Fibroblast of villous mesenchyme (primary cell): Measurements from ENCODE around the gene SIM1. TPM values are rescaled to one million over a fixed set of nuclear protein-coding genes. Genes with fewer than 3 reads are reported as not detected.

ENCODE experiments used
- DNase-seq: peaks from one replicate; pipeline ENCODE4 v3.0.0-alpha.2; 2010; ENCODE audit warnings: low read depth
- H3K4me3 ChIP-seq: 2 replicates; pipeline ENCODE4 v1.5.1; 2011; ENCODE audit warnings: low read depth, mild to moderate bottlenecking, low read length
- total RNA-seq: library from RNA; depleted of rRNA; stranded (reverse); fragments of >200 nt; gene quantifications from 2 replicates; pipeline ENCODE4 v1.2.3, GENCODE V29; 2012
- TF ChIP-seq, protein P1 (sequence below): IDR thresholded peaks from 2 replicates; pipeline ENCODE4 v1.5.1; 2012; ENCODE audit warnings: low read depth, mild to moderate bottlenecking, low read length; ENCODE audit not compliant: insufficient read depth

The SIM1 gene
- total RNA-seq, 1 donor, result not detected

DNA sequence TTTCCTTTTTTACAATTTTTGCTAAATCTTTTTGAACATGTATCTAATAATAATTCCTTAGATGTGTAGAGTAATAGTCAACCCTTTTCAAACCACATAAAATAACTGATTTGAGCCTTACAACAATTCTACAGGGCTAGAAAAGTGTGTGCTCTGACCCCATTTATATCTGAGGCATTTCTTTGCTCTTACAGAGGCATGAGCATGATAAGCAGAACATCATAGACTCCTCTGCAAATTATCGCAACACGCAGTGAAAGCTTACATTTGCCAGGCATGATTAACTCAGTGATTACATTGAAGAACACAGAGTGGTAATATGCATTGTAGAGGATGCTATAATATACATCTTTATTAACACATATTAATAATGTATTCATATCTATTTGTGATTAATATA is 120.4 kb downstream of the SIM1 start:
- TF ChIP-seq, protein P1, sequence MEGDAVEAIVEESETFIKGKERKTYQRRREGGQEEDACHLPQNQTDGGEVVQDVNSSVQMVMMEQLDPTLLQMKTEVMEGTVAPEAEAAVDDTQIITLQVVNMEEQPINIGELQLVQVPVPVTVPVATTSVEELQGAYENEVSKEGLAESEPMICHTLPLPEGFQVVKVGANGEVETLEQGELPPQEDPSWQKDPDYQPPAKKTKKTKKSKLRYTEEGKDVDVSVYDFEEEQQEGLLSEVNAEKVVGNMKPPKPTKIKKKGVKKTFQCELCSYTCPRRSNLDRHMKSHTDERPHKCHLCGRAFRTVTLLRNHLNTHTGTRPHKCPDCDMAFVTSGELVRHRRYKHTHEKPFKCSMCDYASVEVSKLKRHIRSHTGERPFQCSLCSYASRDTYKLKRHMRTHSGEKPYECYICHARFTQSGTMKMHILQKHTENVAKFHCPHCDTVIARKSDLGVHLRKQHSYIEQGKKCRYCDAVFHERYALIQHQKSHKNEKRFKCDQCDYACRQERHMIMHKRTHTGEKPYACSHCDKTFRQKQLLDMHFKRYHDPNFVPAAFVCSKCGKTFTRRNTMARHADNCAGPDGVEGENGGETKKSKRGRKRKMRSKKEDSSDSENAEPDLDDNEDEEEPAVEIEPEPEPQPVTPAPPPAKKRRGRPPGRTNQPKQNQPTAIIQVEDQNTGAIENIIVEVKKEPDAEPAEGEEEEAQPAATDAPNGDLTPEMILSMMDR, result no peak
- DNase-seq, result no peak
- no peak overlapping the region for H3K4me3 ChIP-seq

DNA sequence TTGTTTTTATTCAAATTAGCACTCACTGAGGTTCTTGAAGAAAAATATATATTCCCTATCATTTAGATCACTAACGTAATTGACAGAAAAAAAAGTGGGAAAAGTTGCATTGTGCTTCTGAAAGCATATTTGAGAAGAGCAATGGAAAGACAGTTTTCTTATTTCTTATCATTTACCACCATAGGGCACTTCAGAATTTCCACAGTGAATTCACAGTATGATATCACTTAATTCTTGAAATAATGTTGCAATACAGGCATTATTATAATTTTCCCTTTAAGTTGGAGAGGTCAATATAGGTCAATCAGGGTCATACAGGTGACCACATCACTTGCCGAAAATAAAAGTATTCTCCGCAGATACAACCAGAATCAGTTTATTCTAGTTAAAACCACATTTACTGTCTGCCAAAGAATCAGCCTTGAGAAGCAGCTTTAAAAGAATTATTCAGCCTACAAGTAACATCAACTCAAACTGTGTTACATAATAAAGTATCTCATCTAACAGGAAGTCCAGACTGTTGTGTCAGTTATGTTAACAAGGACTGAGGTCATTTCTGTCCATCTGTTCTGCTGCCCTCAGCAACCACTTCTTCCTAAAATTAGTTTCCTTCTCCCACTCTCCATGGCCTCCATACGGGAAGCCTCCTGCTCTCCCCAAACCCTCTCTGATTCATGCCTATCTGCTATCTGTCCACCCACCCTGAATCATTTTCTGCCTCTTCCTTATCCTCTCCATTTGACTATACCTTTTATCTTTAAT is 121.2 kb downstream of the SIM1 start:
- no peak overlapping the region for H3K4me3 ChIP-seq
- DNase-seq, result peak; percentile 24
- TF ChIP-seq, protein P1, result no peak

DNA sequence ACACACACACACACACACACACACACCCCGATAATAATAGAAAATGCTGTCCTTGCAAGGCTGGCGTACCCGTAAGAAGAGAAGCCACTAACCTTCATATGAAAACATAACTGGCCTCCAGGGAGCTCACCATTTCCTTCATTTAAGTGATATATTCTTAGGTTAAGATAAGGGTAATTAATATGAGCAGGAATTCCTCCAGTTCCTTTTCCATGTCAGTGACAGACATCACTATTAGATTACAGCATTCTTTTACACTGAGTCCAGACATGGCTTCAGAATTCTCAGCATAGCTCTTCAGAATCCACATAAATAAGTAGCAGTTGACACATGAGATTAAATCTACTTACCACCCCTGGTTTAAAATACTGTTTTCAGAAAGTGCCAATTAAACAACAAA is 121.9 kb downstream of the SIM1 start:
- no peak overlapping the region for H3K4me3 ChIP-seq
- DNase-seq, result no peak
- TF ChIP-seq, protein P1, result no peak

DNA sequence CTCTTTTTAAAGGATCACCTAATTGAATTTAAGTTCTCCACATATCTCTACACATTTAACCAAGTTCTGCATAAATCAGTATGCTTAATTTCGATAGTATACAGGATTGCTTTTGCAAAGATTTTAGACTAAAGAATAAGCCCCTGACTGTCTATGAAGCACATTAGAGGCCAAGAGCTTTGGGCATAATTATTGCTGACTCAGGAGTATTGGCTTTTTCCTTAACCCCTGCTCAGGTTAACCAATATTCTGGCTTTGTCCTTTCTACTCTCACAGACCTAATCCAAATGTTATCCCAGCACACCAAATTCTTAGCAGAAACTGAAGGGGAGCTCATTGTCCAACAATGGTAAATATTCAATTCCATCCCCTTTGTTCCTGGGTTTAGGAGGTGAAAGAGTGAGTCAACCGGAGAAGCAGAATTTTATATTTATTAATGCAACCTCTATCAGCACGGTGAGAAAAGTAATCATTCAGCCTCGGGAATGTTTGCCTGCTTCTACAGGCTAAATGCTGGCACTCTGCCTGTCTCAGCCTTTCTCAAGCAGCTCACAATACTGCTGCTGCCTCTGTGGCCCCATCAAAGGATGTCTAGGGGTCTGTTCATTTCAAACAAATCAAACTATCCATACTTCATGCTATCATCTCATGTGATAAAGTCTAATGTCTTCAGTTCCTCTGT is 125.0 kb downstream of the SIM1 start:
- DNase-seq, result no peak

DNA sequence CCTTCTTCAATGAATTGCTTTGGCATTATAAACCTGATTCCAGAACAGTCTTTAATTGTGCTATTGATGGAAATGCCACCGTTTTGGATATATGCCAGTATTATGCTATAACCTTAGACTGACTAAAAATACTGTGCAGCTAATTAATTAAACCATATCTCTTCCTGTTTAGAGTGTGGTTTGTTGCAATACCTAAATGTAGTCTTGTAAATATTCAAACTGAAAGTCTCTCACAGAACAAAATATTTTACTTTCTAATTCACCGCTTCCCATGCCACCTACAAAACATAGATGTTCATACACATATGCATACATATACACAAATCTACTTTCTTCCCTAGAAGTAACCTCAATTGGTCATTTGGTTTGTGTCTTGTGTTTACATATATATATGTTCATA is 126.6 kb downstream of the SIM1 start:
- TF ChIP-seq, protein P1, result no peak
- DNase-seq, result no peak
- H3K4me3 ChIP-seq, result no peak overlapping the region

More for the DNA sequence above, 125.0 kb downstream of the SIM1 start:
- TF ChIP-seq, protein P1, result no peak
- H3K4me3 ChIP-seq, result no peak overlapping the region

DNA sequence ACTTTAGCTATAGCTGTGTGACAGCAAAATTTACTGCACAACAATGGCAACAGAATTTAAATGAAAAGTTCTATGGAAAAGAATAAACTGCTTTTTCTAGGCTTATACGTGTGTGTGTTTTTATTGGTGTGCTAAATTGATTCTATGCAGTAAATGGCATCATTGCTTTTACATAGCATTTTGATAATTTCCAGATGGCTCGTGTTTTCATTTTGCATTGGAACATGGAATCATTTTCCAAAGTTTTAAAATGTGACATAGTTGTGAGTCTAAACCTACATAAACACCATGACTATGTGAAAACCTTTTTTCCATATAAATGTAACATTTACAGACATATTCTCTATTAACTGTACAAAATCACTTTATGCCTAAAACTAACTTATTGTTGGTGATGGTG is 127.8 kb downstream of the SIM1 start:
- TF ChIP-seq, protein P1, result no peak
- no peak overlapping the region for H3K4me3 ChIP-seq
- no peak for DNase-seq
